Testis (tissue), 3 donors: ENCODE results near the gene CALML4. TPM values are rescaled to one million over a fixed set of nuclear protein-coding genes. Genes with fewer than 3 reads are reported as not detected.

Experiments used
- DNase-seq: peaks from one replicate; pipeline ENCODE4 v3.0.0-alpha.2; 2019
- H3K27ac ChIP-seq, 2 donors: fragments of 200-600 bp; sonication (generic); one replicate each; pipeline ENCODE4 v1.5.1; 2019
- H3K27me3 ChIP-seq: fragments of 200-600 bp; sonication (generic); one replicate; pipeline ENCODE4 v1.5.1; 2019
- H3K36me3 ChIP-seq: fragments of 200-600 bp; sonication (generic); one replicate; pipeline ENCODE4 v1.5.1; 2017; ENCODE audit warnings: low read depth; ENCODE audit errors: missing control alignments
- H3K4me1 ChIP-seq: fragments of 200-600 bp; sonication (generic); one replicate; pipeline ENCODE4 v1.5.1; 2019
- H3K4me3 ChIP-seq, 2 donors: fragments of 200-600 bp; sonication (generic); one replicate each; pipeline ENCODE4 v1.5.1; 2017 to 2019
- H3K9me3 ChIP-seq: fragments of 200-600 bp; sonication (generic); one replicate; pipeline ENCODE4 v1.5.1; 2017
- POLR2A ChIP-seq: fragments of 450-650 bp; IDR thresholded peaks from one replicate; pipeline ENCODE4 v1.6.1; 2017; ENCODE audit warnings: antibody characterized with exemption, mild to moderate bottlenecking, moderate library complexity
- WGBS, 2 donors: methylation state at CpG; one replicate each; pipeline ENCODE4 v1.1.5; 2018; 5-methylcytosine and 5-hydroxymethylcytosine counted together
- intact Hi-C: fragments of 100-400 bp; cut with DNase I; formaldehyde crosslinking; loops from one replicate; pipeline ENCODE4 v1.15.1; 2023; ENCODE audit warnings: low total_unique reads
- polyA plus RNA-seq: library from polyadenylated mRNA; stranded (reverse); fragments of 350-450 nt; fragmentation: Illumina TruSeq; extraction: RNeasy Lipid Tissue Mini Kit (QIAGEN cat#74804); gene quantifications from one replicate; pipeline ENCODE4 v1.2.3, GENCODE V29; 2014; ENCODE audit warnings: low read depth, low replicate concordance; ENCODE audit not compliant: insufficient read depth
- total RNA-seq, 2 donors: library from RNA; depleted of rRNA; stranded (reverse); fragments of >200 nt; gene quantifications; one replicate each; pipeline ENCODE4 v1.2.3, GENCODE V29; 2016
- TF ChIP-seq, protein P1 (sequence below), 3 experiments: fragments of 450-650 bp in 2 of 3; fragments of 200-600 bp in 1 of 3; sonication (generic) in 1 of 3; IDR thresholded peaks; one replicate each; pipeline ENCODE4 v1.5.1; 2016 to 2019; ENCODE audit warnings: antibody characterized with exemption in 3 of 3, mild to moderate bottlenecking in 2 of 3, moderate library complexity in 1 of 3

Gene CALML4
- total and polyA plus RNA-seq, 3 donors from 2014 or later = 6.8 to 10.5 (median 10.4) TPM

DNA sequence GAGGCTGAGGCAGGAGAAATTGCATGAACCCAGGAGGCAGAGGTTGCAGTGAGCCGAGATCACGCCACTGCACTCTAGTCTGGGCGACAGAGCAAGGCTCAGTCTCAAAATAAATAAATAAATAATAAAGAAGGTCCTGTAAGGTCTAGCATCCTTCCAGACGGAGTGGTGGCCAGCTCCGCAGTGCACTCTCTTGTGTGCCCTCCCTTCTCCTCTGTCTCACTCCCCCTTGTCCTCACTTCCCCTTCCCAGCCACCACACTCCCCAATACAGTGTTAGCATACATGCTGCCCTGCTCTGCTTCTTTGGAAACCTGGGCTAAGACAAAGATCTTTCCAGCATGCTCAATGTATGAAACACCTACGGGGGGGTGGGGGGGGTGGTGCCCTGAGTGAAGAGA, 27.8 kb upstream of the CALML4 start:
- no peak overlapping the region for H3K27ac ChIP-seq
- no peaks in the 10 kb centered on the region for H3K36me3 ChIP-seq
- TF ChIP-seq, protein P1, sequence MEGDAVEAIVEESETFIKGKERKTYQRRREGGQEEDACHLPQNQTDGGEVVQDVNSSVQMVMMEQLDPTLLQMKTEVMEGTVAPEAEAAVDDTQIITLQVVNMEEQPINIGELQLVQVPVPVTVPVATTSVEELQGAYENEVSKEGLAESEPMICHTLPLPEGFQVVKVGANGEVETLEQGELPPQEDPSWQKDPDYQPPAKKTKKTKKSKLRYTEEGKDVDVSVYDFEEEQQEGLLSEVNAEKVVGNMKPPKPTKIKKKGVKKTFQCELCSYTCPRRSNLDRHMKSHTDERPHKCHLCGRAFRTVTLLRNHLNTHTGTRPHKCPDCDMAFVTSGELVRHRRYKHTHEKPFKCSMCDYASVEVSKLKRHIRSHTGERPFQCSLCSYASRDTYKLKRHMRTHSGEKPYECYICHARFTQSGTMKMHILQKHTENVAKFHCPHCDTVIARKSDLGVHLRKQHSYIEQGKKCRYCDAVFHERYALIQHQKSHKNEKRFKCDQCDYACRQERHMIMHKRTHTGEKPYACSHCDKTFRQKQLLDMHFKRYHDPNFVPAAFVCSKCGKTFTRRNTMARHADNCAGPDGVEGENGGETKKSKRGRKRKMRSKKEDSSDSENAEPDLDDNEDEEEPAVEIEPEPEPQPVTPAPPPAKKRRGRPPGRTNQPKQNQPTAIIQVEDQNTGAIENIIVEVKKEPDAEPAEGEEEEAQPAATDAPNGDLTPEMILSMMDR (IDR thresholded peaks at IDR 0.05) = no peak
- TF ChIP-seq POLR2A = no peak
- no peak for DNase-seq
- no peak overlapping the region for H3K4me3 ChIP-seq
- peaks cover 16% of the 10 kb centered on the region for H3K4me1 ChIP-seq
- no peaks in the 10 kb centered on the region for H3K9me3 ChIP-seq
- H3K27me3 ChIP-seq = no peaks in the 10 kb centered on the region
- intact Hi-C loops = no loop called here
- WGBS, 2 donors = 89 to 90% methylated on average over 6 of the region's 6 CpGs

- no peak for DNase-seq
- H3K27me3 ChIP-seq = no peaks in the 10 kb centered on the region
- 84 to 91% methylated on average over 6 of the region's 6 CpGs for WGBS, 2 donors
- peaks cover 18% of the 10 kb centered on the region for H3K4me1 ChIP-seq
- no peak overlapping the region for H3K4me3 ChIP-seq
- no peak overlapping the region for H3K27ac ChIP-seq
- intact Hi-C loops = no loop called here
- TF ChIP-seq, protein P1 (IDR thresholded peaks at IDR 0.05) = no peak
- TF ChIP-seq POLR2A = no peak
- no peaks in the 10 kb centered on the region for H3K36me3 ChIP-seq
- H3K9me3 ChIP-seq = no peaks in the 10 kb centered on the region
Observed at GRCh38 chr15:68232449-68232848, 27.3 kb upstream of the CALML4 start.

DNA sequence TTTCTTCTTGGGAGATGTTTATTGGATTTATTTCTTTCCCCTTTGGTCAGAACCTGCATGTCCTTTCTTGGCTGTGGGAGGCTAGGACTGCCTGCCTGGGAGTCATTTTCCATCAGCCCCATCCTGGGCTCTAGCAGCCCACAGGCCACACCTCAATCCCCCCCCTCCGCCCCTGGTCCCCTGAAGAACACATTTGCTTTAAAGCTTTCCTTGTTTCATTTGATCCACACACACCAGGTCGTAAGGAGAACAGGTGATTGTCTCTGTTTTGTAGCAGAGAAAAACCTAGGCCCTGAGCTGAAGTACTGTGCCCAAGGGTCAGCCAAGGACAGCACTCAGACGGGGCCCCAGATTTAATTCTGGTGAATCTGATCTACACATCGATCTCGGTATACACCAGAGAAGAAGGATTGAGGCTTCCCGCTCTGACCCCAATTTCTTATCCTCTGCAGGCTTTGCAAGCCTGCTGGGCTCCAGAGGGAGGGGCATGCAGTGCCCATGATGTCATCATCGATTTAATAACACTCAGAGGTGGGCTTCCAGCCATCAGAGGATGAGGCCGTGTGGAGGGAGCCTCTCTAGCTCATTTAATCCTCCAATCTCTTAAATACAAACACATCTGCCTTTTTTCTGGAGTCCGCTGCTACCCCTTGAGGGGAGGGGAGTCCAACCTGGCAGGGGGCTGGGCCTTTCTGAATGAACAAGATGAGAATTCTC, 26.1 kb upstream of the CALML4 start:
- Histone ChIP-seq H3K27me3 (no peaks in the 10 kb centered on the region), H3K4me3 (no peak overlapping the region), H3K36me3 (no peaks in the 10 kb centered on the region), H3K9me3 (no peaks in the 10 kb centered on the region), H3K4me1 (peaks cover 18% of the 10 kb centered on the region), H3K27ac (no peak overlapping the region)
- WGBS, 2 donors = 78 to 79% methylated on average over 8 to 9 of the region's 9 CpGs
- DNase-seq = no peak
- intact Hi-C loops = no loop called here
- TF ChIP-seq, protein P1 (IDR thresholded peaks at IDR 0.05) = no peak
- no peak for TF ChIP-seq POLR2A

GRCh38 chr15:68230157-68231100, 25.3 kb upstream of the CALML4 start:
- H3K27me3 ChIP-seq = no peaks in the 10 kb centered on the region
- intact Hi-C loops = no loop called here
- WGBS, 2 donors = 49 to 53% methylated on average over 16 to 20 of the region's 20 CpGs
- no peaks in the 10 kb centered on the region for H3K9me3 ChIP-seq
- H3K36me3 ChIP-seq = no peaks in the 10 kb centered on the region
- H3K4me1 ChIP-seq = peaks cover 18% of the 10 kb centered on the region
- peak overlapping the region; percentile 67 to 87 for H3K27ac ChIP-seq
- TF ChIP-seq, protein P1 (IDR thresholded peaks at IDR 0.05) = no peak
- TF ChIP-seq POLR2A = no peak
- H3K4me3 ChIP-seq = peak overlapping the region; percentile 83 to 85
- DNase-seq = peak; percentile 36
